Adrenal gland (tissue), 12 donors: ENCODE data around the gene ZSCAN9. TPM values are rescaled to one million over a fixed set of nuclear protein-coding genes. Genes with fewer than 3 reads are reported as not detected.

ENCODE experiments used
- DNase-seq, 7 donors: peaks; one replicate each; pipeline ENCODE4 v3.0.0-alpha.2; 2019 to 2020
- H3K27ac ChIP-seq, 5 donors: fragments of 200-600 bp; sonication (generic) in 4 of 5; 1 replicate in 3 of 5; 2 replicates in 2 of 5; pipeline versions ENCODE4 v1.5.1 to v1.8.0; 2016 to 2020; ENCODE audit warnings: mild to moderate bottlenecking in 1 of 5
- H3K27me3 ChIP-seq: fragments of 200-600 bp; 2 replicates; pipeline ENCODE4 v1.8.0; 2021
- H3K36me3 ChIP-seq, 2 donors: fragments of 200-600 bp; replicated peaks in 1 of 2; 1 replicate in 1 of 2; 2 replicates in 1 of 2; pipeline versions ENCODE4 v1.5.1 to v1.8.0; 2018 to 2022
- H3K4me1 ChIP-seq, 2 donors: fragments of 200-600 bp; replicated peaks in 1 of 2; 1 replicate in 1 of 2; 2 replicates in 1 of 2; pipeline versions ENCODE4 v1.5.1 to v1.8.0; 2018 to 2021
- H3K4me3 ChIP-seq, 4 donors: fragments of 200-600 bp; sonication (generic) in 3 of 4; one replicate each; pipeline ENCODE4 v1.5.1; 2016 to 2018
- H3K9me3 ChIP-seq, 3 donors: fragments of 200-600 bp; sonication (generic) in 1 of 3; replicated peaks in 1 of 3; 1 replicate in 2 of 3; 2 replicates in 1 of 3; pipeline versions ENCODE4 v1.5.1 to v1.8.0; 2016 to 2021
- CTCF ChIP-seq, 6 experiments: fragments of 450-650 bp in 4 of 6; fragments of 200-600 bp in 2 of 6; sonication (generic) in 1 of 6; IDR thresholded peaks; 1 replicate in 5 of 6; 2 replicates in 1 of 6; pipeline versions ENCODE4 v1.5.1 to v1.8.0; 2016 to 2021; ENCODE audit warnings: antibody characterized with exemption in 6 of 6, mild to moderate bottlenecking in 2 of 6, moderate library complexity in 1 of 6
- POLR2A ChIP-seq, 2 donors: fragments of 450-650 bp; IDR thresholded peaks; one replicate each; pipeline ENCODE4 v1.6.1; 2017; ENCODE audit warnings: antibody characterized with exemption in 2 of 2, mild to moderate bottlenecking in 2 of 2, moderate library complexity in 1 of 2
- WGBS, 4 donors: extraction: QIAGEN DNeasy Blood & Tissue Kit in 2 of 4; methylation state at CpG; one replicate each; pipeline versions ENCODE4 v1.1.5 to v1.1.7; 2013 to 2017; 5-methylcytosine and 5-hydroxymethylcytosine counted together
- intact Hi-C, 2 donors: fragments of 100-400 bp; cut with DNase I; formaldehyde crosslinking; loops; one replicate each; pipeline versions ENCODE4 v1.14.1 to v1.15.0; 2022 to 2023
- polyA plus RNA-seq, 3 donors: library from polyadenylated mRNA; stranded (reverse); fragments of 200-250 nt in 2 of 3; fragments of 350-450 nt in 1 of 3; fragmentation: Illumina TruSeq in 1 of 3; extraction: RNeasy Lipid Tissue Mini Kit (QIAGEN cat#74804) in 1 of 3; gene quantifications; one replicate each; pipeline ENCODE4 v1.2.3, GENCODE V29; 2013 to 2014
- total RNA-seq, 9 donors: library from RNA; depleted of rRNA in 4 of 9; stranded (reverse); fragments of >200 nt in 4 of 9; fragments of 120-200 nt in 1 of 9; fragmentation: NEBNext Ultra II Directional in 1 of 9; extraction: Animal tissue kit (Norgen Biotek cat#: 25700) in 1 of 9; gene quantifications; one replicate each; pipeline versions ENCODE4 v1.1.0 to v1.2.4, GENCODE V29; 2013 to 2023
- donor health status: healthy with polysubstance abuse.
- donor health status: Bipolar disorder and iron deficiency.
- donor health status: DM: yes; HTN: yes; CAD: no.
- donor health status: DM: no; HTN: no; CAD: no.
- donor health status: DM: no; HTN: no; CAD: no.
- donor health status: DM: yes; HTN: yes; CAD: no.

Gene ZSCAN9
- total and polyA plus RNA-seq, 12 donors, result 1.8 to 30.8 (median 11.7) TPM

GRCh38 chr6:28215425-28215824 lies 9.7 kb upstream of the ZSCAN9 start:
- H3K4me3 ChIP-seq, result no peak overlapping the region
- 31 to 59% (median 41%) methylated on average over 8 of the region's 8 CpGs for WGBS, 4 donors
- H3K27me3 ChIP-seq, result peaks cover 36% of the 10 kb centered on the region
- peaks cover 4 to 8% of the 10 kb centered on the region in 2 donors for H3K4me1 ChIP-seq
- TF ChIP-seq POLR2A (IDR thresholded peaks at IDR 0.05), result no peak
- TF ChIP-seq CTCF (IDR thresholded peaks at IDR 0.05), result no peak
- intact Hi-C loops, result loop anchor here in 1 of 2 donors (10.0 kb wide), 1 partner anchor 71 kb away; the partner anchor contains the start of gene ZKSCAN8
- no peak overlapping the region for H3K27ac ChIP-seq
- no peaks in the 10 kb centered on the region for H3K36me3 ChIP-seq
- no peak for DNase-seq
- H3K9me3 ChIP-seq, result no peaks in the 10 kb centered on the region

GRCh38 chr6:28217890-28218289 lies 7.2 kb upstream of the ZSCAN9 start:
- Histone ChIP-seq H3K27me3 (peaks cover 17% of the 10 kb centered on the region), H3K4me3 (peak overlapping the region in 1 of 4 donors; percentile 75), H3K27ac (no peak overlapping the region), H3K9me3 (no peaks in the 10 kb centered on the region), H3K36me3 (no peaks in the 10 kb centered on the region), H3K4me1 (peaks cover 4 to 8% of the 10 kb centered on the region in 2 donors)
- TF ChIP-seq POLR2A (IDR thresholded peaks at IDR 0.05) (no peak), CTCF (IDR thresholded peaks at IDR 0.05) (no peak)
- intact Hi-C loops, result loop anchor here in 1 of 2 donors (10.0 kb wide), 1 partner anchor 73 kb away; the partner anchor contains the start of gene ZKSCAN8
- DNase-seq, result no peak
- 86 to 90% (median 86%) methylated on average over 9 to 12 of the region's 12 CpGs for WGBS, 4 donors

GRCh38 chr6:28218312-28219248 lies 6.5 kb upstream of the ZSCAN9 start:
- no peaks in the 10 kb centered on the region for H3K9me3 ChIP-seq
- TF ChIP-seq CTCF (IDR thresholded peaks at IDR 0.05) (no peak), POLR2A (IDR thresholded peaks at IDR 0.05) (no peak)
- H3K4me3 ChIP-seq, result peak overlapping the region in 3 of 4 donors; percentile 60 to 87 (median 75)
- peaks cover 4 to 8% of the 10 kb centered on the region in 2 donors for H3K4me1 ChIP-seq
- WGBS, 4 donors, result 8 to 20% (median 8%) methylated on average over 28 to 56 of the region's 56 CpGs
- peaks cover 12% of the 10 kb centered on the region for H3K27me3 ChIP-seq
- no peaks in the 10 kb centered on the region for H3K36me3 ChIP-seq
- intact Hi-C loops, result loop anchor here in 1 of 2 donors (10.0 kb wide), 1 partner anchor 74 kb away; the partner anchor contains the start of gene ZKSCAN8
- H3K27ac ChIP-seq, result peak overlapping the region in 3 of 5 donors; percentile 63 to 88 (median 66)
- peak; percentile 78 to 87 (median 85) for DNase-seq
